AG09309 (cell line): ENCODE measurements around the gene ABHD1.

Experiments used
- DNase-seq: peaks from one replicate; pipeline ENCODE4 v3.0.0-alpha.2; 2010; ENCODE audit warnings: low read depth
- H3K4me3 ChIP-seq: 2 replicates; pipeline ENCODE4 v1.5.1; 2011; ENCODE audit warnings: mild to moderate bottlenecking, low read depth, low read length, moderate library complexity; ENCODE audit not compliant: control insufficient read depth
- TF ChIP-seq, protein P1 (sequence below): IDR thresholded peaks from 2 replicates; pipeline ENCODE4 v1.5.1; 2011; ENCODE audit warnings: mild to moderate bottlenecking, low read depth, low read length, inconsistent platforms; ENCODE audit not compliant: insufficient read depth, control insufficient read depth; ENCODE audit errors: missing control alignments

ABHD1 gene

DNA sequence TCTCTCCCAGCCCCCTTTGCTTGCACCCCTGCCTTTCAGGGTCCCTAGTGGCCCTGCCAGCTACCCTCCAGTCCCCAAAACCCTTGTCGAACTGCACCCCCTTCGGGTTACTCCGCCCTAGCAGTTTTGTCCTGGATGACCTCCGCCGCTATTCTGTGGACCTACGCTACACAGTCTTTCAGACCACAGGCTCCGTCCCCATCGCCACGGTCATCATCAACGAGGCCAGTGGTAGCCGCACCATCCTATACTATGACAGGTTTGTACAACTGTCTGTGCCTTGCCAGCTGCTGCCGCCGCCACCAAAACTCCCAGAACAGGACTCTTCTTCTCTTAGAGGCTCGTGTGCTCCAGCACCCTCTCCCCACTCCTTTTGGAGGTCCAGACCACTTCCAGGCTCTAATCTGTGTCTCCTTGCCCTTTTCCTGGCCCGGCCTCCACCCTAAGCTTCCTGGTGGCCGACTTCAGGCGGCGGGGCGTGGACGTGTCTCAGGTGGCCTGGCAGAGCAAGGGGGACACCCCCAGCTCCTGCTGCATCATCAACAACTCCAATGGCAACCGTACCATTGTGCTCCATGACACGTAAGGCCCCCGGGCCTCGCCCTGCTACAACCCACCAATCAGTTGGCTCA is 29.1 kb upstream of the ABHD1 start:
- no peak overlapping the region for H3K4me3 ChIP-seq
- TF ChIP-seq, protein P1, sequence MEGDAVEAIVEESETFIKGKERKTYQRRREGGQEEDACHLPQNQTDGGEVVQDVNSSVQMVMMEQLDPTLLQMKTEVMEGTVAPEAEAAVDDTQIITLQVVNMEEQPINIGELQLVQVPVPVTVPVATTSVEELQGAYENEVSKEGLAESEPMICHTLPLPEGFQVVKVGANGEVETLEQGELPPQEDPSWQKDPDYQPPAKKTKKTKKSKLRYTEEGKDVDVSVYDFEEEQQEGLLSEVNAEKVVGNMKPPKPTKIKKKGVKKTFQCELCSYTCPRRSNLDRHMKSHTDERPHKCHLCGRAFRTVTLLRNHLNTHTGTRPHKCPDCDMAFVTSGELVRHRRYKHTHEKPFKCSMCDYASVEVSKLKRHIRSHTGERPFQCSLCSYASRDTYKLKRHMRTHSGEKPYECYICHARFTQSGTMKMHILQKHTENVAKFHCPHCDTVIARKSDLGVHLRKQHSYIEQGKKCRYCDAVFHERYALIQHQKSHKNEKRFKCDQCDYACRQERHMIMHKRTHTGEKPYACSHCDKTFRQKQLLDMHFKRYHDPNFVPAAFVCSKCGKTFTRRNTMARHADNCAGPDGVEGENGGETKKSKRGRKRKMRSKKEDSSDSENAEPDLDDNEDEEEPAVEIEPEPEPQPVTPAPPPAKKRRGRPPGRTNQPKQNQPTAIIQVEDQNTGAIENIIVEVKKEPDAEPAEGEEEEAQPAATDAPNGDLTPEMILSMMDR, result no peak
- DNase-seq, result no peak

DNA sequence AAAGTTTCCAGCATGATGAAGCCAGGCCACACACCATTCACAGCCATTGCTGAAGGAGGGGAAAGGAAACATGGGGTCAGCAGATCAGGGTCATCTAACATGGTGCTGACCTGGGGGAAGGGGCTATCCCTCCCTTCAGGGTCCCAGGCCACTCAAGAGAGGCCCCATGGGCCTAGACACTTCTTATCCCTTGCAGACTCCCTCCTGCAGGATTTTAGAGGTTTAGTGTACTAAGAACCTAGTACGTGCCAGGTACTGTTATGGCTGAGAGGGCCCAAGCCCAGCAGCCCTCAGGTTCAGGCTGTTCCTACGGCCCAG is 28.2 kb upstream of the ABHD1 start:
- TF ChIP-seq, protein P1, result no peak
- no peak overlapping the region for H3K4me3 ChIP-seq
- no peak for DNase-seq

DNA sequence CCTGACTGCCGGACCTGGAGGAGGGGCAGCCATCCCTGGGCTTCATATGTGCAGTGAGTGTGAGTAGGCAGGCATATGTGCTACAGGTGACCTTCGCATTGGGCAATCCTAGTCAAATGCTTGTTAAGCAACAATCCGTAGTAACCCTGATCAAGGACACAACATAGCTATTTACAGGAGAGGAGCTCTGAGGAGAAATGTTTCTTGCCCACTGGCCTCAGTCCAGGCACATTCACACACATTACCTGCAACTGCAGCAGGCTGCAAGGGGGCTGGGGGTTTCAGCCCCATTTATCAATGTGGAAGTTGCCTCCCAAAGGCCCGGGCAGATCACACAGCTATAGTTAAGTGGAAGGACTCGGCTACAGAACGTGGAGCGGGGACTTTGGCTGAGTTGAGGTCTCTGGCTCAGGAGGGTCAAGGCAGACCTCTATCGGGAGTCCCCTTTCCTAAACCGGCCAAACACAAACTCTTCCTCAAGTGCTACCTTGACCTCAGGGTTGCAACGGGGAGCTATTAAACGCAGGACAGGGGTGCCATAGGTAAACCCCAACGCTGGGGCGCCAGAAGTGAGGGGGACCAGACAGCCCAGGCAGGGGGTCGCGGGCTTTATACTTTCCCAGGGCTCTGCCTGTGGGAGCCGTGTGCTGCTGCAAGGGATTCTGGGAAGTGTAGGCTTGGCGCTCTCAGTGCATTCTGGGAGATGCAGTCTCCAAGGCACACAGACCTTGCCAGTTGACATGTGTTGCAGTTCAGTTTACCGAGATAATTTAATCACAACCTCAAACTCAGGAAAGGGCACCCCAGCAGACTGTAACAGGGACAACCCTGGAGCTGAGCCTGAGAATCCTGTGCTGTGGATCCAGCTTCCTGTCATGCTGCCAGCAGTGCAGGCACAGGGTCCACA is 27.6 kb upstream of the ABHD1 start:
- TF ChIP-seq, protein P1, result no peak
- no peak for DNase-seq
- H3K4me3 ChIP-seq, result no peak overlapping the region

DNA sequence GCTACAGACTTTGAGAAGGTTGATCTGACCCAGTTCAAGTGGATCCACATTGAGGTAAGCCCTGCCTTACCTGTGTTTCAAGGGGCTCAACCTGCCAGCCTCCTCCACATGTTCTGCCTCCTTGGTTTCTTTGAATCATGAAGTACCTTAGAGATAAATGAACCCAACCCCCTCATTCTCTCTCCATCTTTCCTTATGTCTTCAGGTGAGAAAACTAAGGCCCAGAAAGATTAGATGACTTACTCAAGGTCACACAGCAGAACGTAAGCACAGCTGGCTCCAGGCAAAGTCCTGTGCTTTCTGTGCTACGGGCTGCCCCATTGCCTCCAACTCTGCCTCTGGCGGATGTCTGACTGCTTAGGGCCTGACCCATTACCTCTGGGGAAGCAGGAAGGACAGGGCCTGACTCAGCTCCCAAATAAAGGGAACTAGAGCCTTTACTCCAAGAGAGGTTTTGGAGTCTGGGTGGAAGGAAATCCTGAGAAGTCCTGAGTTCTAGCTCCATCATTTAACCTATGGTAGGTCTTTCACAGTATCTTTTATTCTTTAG is 26.8 kb upstream of the ABHD1 start:
- H3K4me3 ChIP-seq, result no peak overlapping the region
- TF ChIP-seq, protein P1, result no peak
- no peak for DNase-seq

DNA sequence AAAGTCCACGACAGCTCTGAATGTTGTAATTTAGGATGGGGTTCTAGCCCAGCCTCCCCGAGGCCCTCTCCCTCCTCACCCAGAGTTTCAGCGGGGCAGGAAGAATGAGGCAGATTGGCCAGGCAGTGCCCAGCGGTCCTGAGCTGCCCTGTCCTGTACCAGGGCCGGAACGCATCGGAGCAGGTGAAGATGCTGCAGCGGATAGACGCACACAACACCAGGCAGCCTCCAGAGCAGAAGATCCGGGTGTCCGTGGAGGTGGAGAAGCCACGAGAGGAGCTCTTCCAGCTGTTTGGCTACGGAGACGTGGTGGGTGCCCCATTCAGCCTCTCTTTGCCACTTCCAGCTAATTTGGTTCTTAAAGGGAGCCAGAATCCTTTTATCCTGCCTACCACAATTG is 26.3 kb upstream of the ABHD1 start:
- no peak overlapping the region for H3K4me3 ChIP-seq
- TF ChIP-seq, protein P1, result no peak
- DNase-seq, result no peak

DNA sequence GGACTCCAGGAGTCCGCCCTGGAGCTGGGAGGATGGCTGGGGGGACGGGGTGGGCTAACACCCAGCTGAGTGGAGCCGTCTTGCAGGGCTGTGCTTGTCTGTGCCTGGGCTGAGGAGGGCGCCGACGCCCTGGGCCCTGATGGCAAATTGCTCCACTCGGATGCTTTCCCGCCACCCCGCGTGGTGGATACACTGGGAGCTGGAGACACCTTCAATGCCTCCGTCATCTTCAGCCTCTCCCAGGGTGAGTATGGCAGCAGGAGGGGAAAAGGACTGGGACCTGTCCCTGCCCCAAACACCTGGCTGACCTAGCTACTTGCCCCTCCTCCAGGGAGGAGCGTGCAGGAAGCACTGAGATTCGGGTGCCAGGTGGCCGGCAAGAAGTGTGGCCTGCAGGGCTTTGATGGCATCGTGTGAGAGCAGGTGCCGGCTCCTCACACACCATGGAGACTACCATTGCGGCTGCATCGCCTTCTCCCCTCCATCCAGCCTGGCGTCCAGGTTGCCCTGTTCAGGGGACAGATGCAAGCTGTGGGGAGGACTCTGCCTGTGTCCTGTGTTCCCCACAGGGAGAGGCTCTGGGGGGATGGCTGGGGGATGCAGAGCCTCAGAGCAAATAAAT is 24.2 kb upstream of the ABHD1 start:
- DNase-seq, result no peak
- TF ChIP-seq, protein P1, result no peak
- no peak overlapping the region for H3K4me3 ChIP-seq
